GM21717 (cell line): ENCODE measurements around the gene CYGB.
A peak's percentile ranks its signal among the peaks of the same experiment; 100 is the strongest.

Source experiments
- ATAC-seq: cut with Tn5 transposase; IDR thresholded peaks from one replicate; pipeline ENCODE4 v1.9.1; 2021; ENCODE audit warnings: mild to moderate bottlenecking, moderate library complexity; ENCODE audit not compliant: unreplicated experiment

Gene CYGB

GRCh38 chr17:76487451-76488192 is 49.9 kb downstream of the CYGB start:
- no peak for ATAC-seq

GRCh38 chr17:76485569-76485968 is 51.9 kb downstream of the CYGB start:
- no peak for ATAC-seq

- no peak for ATAC-seq
Observed at GRCh38 chr17:76484228-76484725, 53.2 kb downstream of the CYGB start.

- ATAC-seq: peak; percentile 47
Observed at GRCh38 chr17:76481071-76481655, 56.3 kb downstream of the CYGB start.

GRCh38 chr17:76480632-76481031 is 56.9 kb downstream of the CYGB start:
- peak; percentile 16 for ATAC-seq

- ATAC-seq: no peak
Observed at GRCh38 chr17:76479515-76480060, 57.9 kb downstream of the CYGB start.

- no peak for ATAC-seq
Observed at GRCh38 chr17:76478730-76479514, 58.6 kb downstream of the CYGB start.

- ATAC-seq: no peak
Observed at GRCh38 chr17:76478097-76478496, 59.4 kb downstream of the CYGB start.

- ATAC-seq: no peak
Observed at GRCh38 chr17:76477576-76477975, 59.9 kb downstream of the CYGB start.
